Measurements from ENCODE around the gene AMER3.
A peak's percentile ranks its signal among the peaks of the same experiment; 100 is the strongest.
"Not testable (repeated sequence)": the region's sequence is repeated elsewhere in the genome, so short reads cannot be mapped to it uniquely, and the experiment has no call there.

Gene AMER3

GRCh38 chr2:130755256-130756052, at the start of gene AMER3:
Gene AMER3, plus strand, starts transcription at chr2:130755540. Its CDS starts 6,533 bp downstream, at chr2:130762073.
- no peak for DNase-seq (ENCODE audit: low read depth in 3 of 3, low spot score in 1 of 3)

- DNase-seq (ENCODE audit: low read depth in 3 of 3, low spot score in 1 of 3), result not testable (repeated sequence)
Measured at GRCh38 chr2:130714795-130715194, 40.5 kb upstream of the AMER3 start.

GRCh38 chr2:130720036-130720435, 35.3 kb upstream of the AMER3 start:
- no peak for DNase-seq (ENCODE audit: low read depth in 3 of 3, low spot score in 1 of 3)

GRCh38 chr2:130720528-130720927, 34.8 kb upstream of the AMER3 start:
- no peak for DNase-seq (ENCODE audit: low read depth in 3 of 3, low spot score in 1 of 3)

GRCh38 chr2:130724455-130724854, 30.9 kb upstream of the AMER3 start:
- no peak for DNase-seq (ENCODE audit: low read depth in 3 of 3, low spot score in 1 of 3)

- no peak for DNase-seq (ENCODE audit: low read depth in 3 of 3, low spot score in 1 of 3)
Measured at GRCh38 chr2:130726614-130727180, 28.6 kb upstream of the AMER3 start.

GRCh38 chr2:130727286-130727924, 27.9 kb upstream of the AMER3 start:
- peak; percentile 60 to 74 (median 69) for DNase-seq (ENCODE audit: low read depth in 3 of 3, low spot score in 1 of 3)

GRCh38 chr2:130728007-130728454, 27.3 kb upstream of the AMER3 start:
- DNase-seq (ENCODE audit: low read depth in 3 of 3, low spot score in 1 of 3), result no peak

GRCh38 chr2:130728549-130729316, 26.6 kb upstream of the AMER3 start, which contains the start of gene GPR148:
Gene GPR148, plus strand, starts transcription at chr2:130729070. Its CDS starts 82 bp downstream, at chr2:130729152.
- DNase-seq (ENCODE audit: low read depth in 3 of 3, low spot score in 1 of 3), result no peak

GRCh38 chr2:130729322-130730299, 25.7 kb upstream of the AMER3 start:
- DNase-seq (ENCODE audit: low read depth in 3 of 3, low spot score in 1 of 3), result no peak

GRCh38 chr2:130732257-130732656, 23.1 kb upstream of the AMER3 start:
- not testable (repeated sequence) for DNase-seq (ENCODE audit: low read depth in 3 of 3, low spot score in 1 of 3)

GRCh38 chr2:130735200-130735599, 20.1 kb upstream of the AMER3 start:
- no peak for DNase-seq (ENCODE audit: low read depth in 3 of 3, low spot score in 1 of 3)

GRCh38 chr2:130736487-130736886, 18.9 kb upstream of the AMER3 start:
- DNase-seq (ENCODE audit: low read depth in 3 of 3, low spot score in 1 of 3), result no peak

GRCh38 chr2:130737592-130737991, 17.7 kb upstream of the AMER3 start:
- DNase-seq (ENCODE audit: low read depth in 3 of 3, low spot score in 1 of 3), result no peak

- DNase-seq (ENCODE audit: low read depth in 3 of 3, low spot score in 1 of 3), result no peak
Measured at GRCh38 chr2:130740671-130741070, 14.7 kb upstream of the AMER3 start.

GRCh38 chr2:130743278-130743677, 12.1 kb upstream of the AMER3 start:
- DNase-seq (ENCODE audit: low read depth in 3 of 3, low spot score in 1 of 3), result no peak

- DNase-seq (ENCODE audit: low read depth in 3 of 3, low spot score in 1 of 3), result no peak
Measured at GRCh38 chr2:130744287-130745117, 10.8 kb upstream of the AMER3 start.

- DNase-seq (ENCODE audit: low read depth in 3 of 3, low spot score in 1 of 3), result no peak
Measured at GRCh38 chr2:130749078-130749477, 6.3 kb upstream of the AMER3 start.

- DNase-seq (ENCODE audit: low read depth in 3 of 3, low spot score in 1 of 3), result no peak
Measured at GRCh38 chr2:130749641-130750040, 5.7 kb upstream of the AMER3 start.
